GM12864 (cell line): ENCODE measurements around the gene ALDH1A2.

ENCODE experiments used
- DNase-seq: peaks from one replicate; pipeline ENCODE4 v3.0.0-alpha.2; 2011; ENCODE audit warnings: low read depth
- H3K4me3 ChIP-seq: 2 replicates; pipeline ENCODE4 v1.5.1; 2011; ENCODE audit warnings: mild to moderate bottlenecking, low read depth, low read length, control low read depth
- CTCF ChIP-seq: IDR thresholded peaks from 2 replicates; pipeline ENCODE4 v1.5.1; 2011; ENCODE audit warnings: low read depth, mild to moderate bottlenecking, moderate library complexity, low read length, control low read depth, inconsistent platforms; ENCODE audit errors: missing control alignments

ALDH1A2 gene

GRCh38 chr15:58070801-58071418, 5.4 kb upstream of the ALDH1A2 start:
- DNase-seq = peak; percentile 4
- H3K4me3 ChIP-seq = no peak overlapping the region
- TF ChIP-seq CTCF = peak; percentile 81

GRCh38 chr15:58069008-58069407, 3.5 kb upstream of the ALDH1A2 start:
- no peak for DNase-seq
- TF ChIP-seq CTCF = no peak
- no peak overlapping the region for H3K4me3 ChIP-seq

GRCh38 chr15:58066042-58066867, 744 bp upstream of the ALDH1A2 start:
- no peak overlapping the region for H3K4me3 ChIP-seq
- peak; percentile 47 for TF ChIP-seq CTCF
- DNase-seq = no peak

DNA sequence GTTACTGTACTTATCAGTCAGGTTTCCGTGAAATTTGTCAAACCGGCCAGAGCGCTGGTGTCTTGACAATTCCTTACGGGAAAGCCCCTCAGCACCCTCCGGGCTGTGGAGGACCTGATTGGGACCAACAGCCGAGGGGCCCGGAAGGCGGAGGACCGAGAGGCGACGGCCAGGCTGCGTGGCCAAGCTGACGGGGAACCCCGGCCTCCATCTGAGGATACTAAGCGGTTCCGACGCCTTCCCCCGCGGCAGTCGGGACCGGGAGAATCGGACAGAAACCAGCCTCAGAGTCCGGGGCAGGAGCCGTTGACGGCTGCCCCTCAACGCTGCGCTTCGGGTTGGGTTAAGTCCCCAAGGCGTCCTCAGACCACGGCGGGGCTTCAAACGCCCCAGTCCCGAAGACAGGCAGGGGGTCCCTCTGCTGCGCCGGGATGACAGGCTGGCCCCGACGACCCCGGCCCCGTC, 499 bp downstream of the ALDH1A2 start:
- TF ChIP-seq CTCF = no peak
- no peak overlapping the region for H3K4me3 ChIP-seq
- no peak for DNase-seq

DNA sequence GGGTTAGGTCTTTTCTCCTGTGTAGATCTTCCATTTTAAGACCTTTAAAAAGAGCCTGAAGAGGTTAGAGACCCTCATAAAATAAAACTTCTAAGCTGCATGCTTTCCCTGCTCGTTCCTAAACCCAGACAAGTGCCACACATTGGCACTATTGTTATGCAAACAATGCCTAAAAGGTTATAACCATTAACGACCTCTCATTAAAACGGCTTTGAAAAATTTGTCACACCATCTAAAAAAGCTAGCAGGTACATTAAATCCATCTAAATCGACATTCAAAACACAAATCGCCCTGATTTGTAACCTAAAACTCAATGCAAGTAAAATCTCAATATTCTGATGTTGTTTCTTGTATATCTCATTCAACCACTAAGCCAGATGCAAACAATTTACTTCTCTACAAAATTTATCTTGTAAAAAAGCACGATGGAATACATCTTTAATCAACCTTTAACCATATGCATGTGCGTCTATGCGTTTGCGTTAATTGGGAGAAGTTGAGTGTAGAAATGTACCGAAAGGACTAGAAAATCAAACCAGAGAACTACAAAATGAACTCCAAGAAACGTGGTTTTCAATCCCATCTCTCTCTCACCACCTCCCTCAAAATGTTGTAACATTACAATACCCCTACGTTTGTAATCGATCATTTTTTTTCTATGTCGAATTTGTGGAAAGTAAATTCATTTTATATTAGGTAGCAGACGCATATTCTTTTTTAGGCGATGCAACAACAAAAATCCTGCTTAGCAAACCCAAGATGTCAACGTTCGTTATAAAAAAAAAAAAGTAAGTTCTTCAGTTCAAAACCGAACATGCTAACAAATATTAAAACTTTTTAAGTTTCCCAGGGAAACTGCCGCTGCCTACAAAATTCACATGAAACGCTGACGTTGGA, 1.2 kb downstream of the ALDH1A2 start:
- no peak for TF ChIP-seq CTCF
- no peak overlapping the region for H3K4me3 ChIP-seq
- no peak for DNase-seq

DNA sequence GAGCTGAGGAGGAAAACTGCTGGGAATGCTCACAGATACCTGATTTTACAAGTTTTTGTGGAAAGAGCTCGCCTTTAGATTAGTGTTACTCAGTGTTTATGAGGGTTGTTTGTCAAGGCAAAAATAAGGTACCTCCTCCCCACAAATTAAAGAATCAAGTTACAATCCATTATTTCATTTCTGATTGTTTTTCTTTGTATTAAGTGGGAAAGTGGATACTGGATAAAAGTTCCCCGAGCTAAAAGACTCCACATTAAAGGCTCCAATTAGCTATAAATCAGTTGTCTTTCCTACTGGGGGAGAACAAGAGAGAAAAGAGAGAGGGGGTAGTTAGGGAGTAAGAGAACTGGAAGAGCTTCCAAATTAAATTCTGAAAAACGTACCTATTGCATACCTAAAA, 1.9 kb downstream of the ALDH1A2 start:
- TF ChIP-seq CTCF = no peak
- H3K4me3 ChIP-seq = no peak overlapping the region
- no peak for DNase-seq
